ENCODE results near the gene FOXK2. TPM values are rescaled to one million over a fixed set of nuclear protein-coding genes. Genes with fewer than 3 reads are reported as not detected.
A peak's percentile ranks its signal among the peaks of the same experiment; 100 is the strongest.
"Not testable (repeated sequence)": the region's sequence is repeated elsewhere in the genome, so short reads cannot be mapped to it uniquely, and the experiment has no call there.

Gene FOXK2
- total and polyA plus RNA-seq, 5 donors from 2014 or later, result 2.2 to 55.6 (median 4.2) TPM

DNA sequence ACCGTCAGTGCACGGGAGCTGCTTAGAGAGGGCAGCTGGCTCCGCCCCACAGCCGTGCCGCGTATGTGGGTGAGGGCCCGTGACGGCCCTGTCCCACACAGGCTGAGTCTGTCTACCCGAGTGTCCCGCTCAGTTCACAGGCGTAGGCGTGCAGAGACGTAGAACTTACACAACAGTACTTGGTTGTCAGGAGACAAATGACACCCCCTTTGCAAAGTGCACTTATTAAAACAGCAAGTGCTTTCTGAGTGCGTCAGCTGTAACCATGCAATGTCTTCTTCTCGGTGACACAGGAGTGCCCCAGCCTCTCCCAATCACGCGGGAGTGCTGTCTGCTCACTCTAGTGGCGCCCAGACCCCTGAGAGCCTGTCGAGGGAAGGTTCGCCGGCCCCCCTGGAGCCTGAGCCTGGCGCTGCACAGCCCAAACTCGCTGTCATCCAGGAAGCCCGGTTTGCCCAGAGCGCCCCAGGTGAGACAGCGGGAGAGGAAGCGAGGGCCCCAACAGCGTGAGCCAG is 64.2 kb downstream of the FOXK2 start:
- Mint-ChIP-seq H3K4me3 (peak overlapping the region; percentile 38 to 87 (median 81)), H3K4me1 (peaks cover 6 to 10% (median 7%) of the 10 kb centered on the region in 4 donors), H3K27me3 (no peaks in the 10 kb centered on the region), H3K27ac (peak overlapping the region in 1 of 3 donors; percentile 90), H3K36me3 (peaks cover 14% of the 10 kb centered on the region), H3K9me3 (peaks cover 0 to 1% (median 0%) of the 10 kb centered on the region in 7 donors)
- no peak overlapping the region for H3K4me3 ChIP-seq (ENCODE audit: low read depth, low read length)
- no peaks in the 10 kb centered on the region for H3K4me1 ChIP-seq (ENCODE audit: control insufficient read depth, insufficient read depth, low read length, poor library complexity, severe bottlenecking)
- H3K27me3 ChIP-seq (ENCODE audit: control insufficient read depth, insufficient read depth, low read length), result no peaks in the 10 kb centered on the region
- H3K9me3 ChIP-seq (ENCODE audit: control insufficient read depth in 2 of 2, low read length in 2 of 2), result no peaks in the 10 kb centered on the region
- ATAC-seq (ENCODE audit: low read depth in 2 of 2) (peak; percentile 31 to 40), DNase-seq (no peak)
- H3K36me3 ChIP-seq (ENCODE audit: control insufficient read depth, insufficient read depth, low read length), result peaks cover 29% of the 10 kb centered on the region
- H3K27ac ChIP-seq (ENCODE audit: insufficient read depth, low read length, poor library complexity, severe bottlenecking), result peak overlapping the region; percentile 41

DNA sequence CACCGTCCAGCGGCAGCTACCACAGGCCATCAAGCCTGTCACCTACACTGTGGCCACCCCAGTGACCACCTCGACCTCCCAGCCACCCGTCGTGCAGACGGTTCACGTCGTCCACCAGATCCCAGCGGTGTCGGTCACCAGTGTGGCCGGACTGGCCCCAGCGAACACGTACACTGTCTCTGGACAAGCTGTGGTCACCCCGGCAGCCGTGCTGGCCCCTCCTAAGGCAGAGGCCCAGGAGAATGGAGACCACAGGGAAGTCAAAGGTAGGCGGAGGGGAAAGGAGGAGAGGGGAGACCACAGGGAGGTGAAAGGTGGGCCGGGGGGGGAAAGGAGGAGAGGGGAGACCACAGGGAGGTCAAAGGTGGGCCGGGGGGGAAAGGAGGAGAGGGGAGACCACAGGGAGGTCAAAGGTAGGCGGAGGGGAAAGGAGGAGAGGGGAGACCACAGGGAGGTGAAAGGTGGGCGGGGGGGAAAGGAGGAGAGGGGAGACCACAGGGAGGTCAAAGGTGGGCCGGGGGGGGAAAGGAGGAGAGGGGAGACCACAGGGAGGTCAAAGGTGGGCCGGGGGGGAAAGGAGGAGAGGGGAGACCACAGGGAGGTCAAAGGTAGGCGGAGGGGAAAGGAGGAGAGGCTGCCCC is 66.5 kb downstream of the FOXK2 start:
- H3K27ac Mint-ChIP-seq, result peak overlapping the region in 2 of 3 donors; percentile 62 to 82
- peaks cover 27% of the 10 kb centered on the region for H3K36me3 ChIP-seq (ENCODE audit: control insufficient read depth, insufficient read depth, low read length)
- peak overlapping the region; percentile 50 for H3K27ac ChIP-seq (ENCODE audit: insufficient read depth, low read length, poor library complexity, severe bottlenecking)
- H3K4me3 ChIP-seq (ENCODE audit: low read depth, low read length); H3K4me3 Mint-ChIP-seq; H3K9me3 ChIP-seq (ENCODE audit: control insufficient read depth in 2 of 2, low read length in 2 of 2); H3K4me1 ChIP-seq (ENCODE audit: control insufficient read depth, insufficient read depth, low read length, poor library complexity, severe bottlenecking); H3K27me3 Mint-ChIP-seq; H3K27me3 ChIP-seq (ENCODE audit: control insufficient read depth, insufficient read depth, low read length); ATAC-seq (ENCODE audit: low read depth in 2 of 2); H3K9me3 Mint-ChIP-seq: not testable (repeated sequence)
- peak in 1 of 3 donors; percentile 45 for DNase-seq
- peaks cover 14% of the 10 kb centered on the region for H3K36me3 Mint-ChIP-seq
- H3K4me1 Mint-ChIP-seq, result peaks cover 4 to 12% (median 9%) of the 10 kb centered on the region in 4 donors

DNA sequence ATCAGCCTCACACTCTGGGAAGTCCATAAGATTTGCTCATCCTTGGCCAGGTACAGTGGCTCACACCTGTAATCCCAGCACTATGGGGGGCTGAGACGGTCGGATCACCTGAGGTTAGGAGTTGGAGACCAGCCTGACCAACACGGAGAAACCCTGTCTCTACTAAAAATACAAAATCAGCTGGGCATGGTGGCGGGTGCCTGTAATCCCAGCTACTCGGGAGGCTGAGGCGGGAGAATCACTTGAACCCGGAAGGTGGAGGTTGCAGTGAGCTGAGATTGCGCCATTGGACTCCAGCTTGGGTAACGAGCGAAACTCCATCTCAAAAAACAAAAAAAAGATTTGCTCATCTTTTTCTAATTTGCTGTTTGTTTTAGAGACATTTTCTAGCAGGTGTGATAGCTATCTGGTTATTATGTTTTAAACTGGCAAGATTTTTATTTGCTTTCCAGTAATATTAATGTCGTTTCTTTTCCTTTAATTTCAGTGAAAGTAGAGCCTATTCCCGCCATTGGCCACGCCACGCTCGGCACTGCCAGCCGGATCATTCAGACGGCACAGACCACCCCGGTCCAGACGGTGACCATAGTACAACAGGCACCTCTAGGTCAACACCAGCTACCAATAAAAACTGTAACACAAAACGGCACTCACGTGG is 67.2 kb downstream of the FOXK2 start:
- peak overlapping the region in 2 of 3 donors; percentile 49 to 77 for H3K27ac Mint-ChIP-seq
- H3K4me3 Mint-ChIP-seq, result no peak overlapping the region
- H3K4me3 ChIP-seq (ENCODE audit: low read depth, low read length), result no peak overlapping the region
- no peaks in the 10 kb centered on the region for H3K27me3 ChIP-seq (ENCODE audit: control insufficient read depth, insufficient read depth, low read length)
- no peaks in the 10 kb centered on the region for H3K27me3 Mint-ChIP-seq
- no peaks in the 10 kb centered on the region for H3K4me1 ChIP-seq (ENCODE audit: control insufficient read depth, insufficient read depth, low read length, poor library complexity, severe bottlenecking)
- peak overlapping the region; percentile 50 for H3K27ac ChIP-seq (ENCODE audit: insufficient read depth, low read length, poor library complexity, severe bottlenecking)
- H3K4me1 Mint-ChIP-seq, result peaks cover 6 to 12% (median 10%) of the 10 kb centered on the region in 4 donors
- no peak for ATAC-seq (ENCODE audit: low read depth in 2 of 2)
- H3K9me3 Mint-ChIP-seq, result peaks cover 0 to 1% (median 0%) of the 10 kb centered on the region in 7 donors
- H3K36me3 Mint-ChIP-seq, result peaks cover 14% of the 10 kb centered on the region
- H3K36me3 ChIP-seq (ENCODE audit: control insufficient read depth, insufficient read depth, low read length), result peaks cover 27% of the 10 kb centered on the region
- DNase-seq, result no peak
- no peaks in the 10 kb centered on the region for H3K9me3 ChIP-seq (ENCODE audit: control insufficient read depth in 2 of 2, low read length in 2 of 2)

DNA sequence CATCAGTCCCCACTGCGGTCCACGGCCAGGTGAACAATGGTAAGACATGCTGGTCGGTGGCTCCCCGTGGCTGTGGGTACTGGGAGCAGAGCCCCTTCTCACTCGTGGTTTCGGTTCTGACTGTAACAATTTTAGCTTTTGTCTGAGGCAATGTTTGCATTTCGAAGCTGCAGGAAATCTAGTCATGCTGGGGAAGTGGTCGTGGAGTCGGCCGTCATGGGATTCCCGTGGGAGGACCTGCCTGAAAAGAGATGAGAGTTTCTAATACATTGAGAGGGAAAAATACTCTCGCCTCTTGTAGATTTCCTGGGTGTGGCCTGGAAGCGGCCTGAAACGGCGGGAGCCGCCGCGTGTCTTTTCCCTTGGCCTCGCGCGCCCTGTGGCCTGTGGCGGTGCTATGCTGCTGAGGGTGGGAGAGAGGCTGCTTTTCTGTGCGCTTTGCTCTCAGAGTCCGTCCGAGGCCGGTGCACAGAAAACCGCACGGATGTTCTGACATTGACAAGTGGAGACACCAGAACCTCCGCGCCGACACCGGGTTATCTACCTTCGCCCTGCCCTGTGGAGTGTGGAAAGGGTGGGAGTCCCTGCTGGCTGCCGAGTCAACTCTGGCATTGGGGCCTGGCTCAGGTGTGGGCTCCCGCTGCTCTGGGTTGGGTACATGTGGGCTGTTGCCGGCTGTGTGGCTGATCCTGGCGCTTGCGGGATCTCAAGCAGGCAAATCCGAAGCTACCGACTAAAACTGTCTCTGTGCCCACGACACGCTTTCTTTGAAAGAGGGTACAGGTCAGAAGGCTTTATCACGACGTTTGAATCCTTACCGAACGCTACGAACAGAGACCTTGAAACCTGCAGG is 67.9 kb downstream of the FOXK2 start:
- H3K4me1 ChIP-seq (ENCODE audit: control insufficient read depth, insufficient read depth, low read length, poor library complexity, severe bottlenecking), result peaks cover 5% of the 10 kb centered on the region
- H3K27me3 ChIP-seq (ENCODE audit: control insufficient read depth, insufficient read depth, low read length), result no peaks in the 10 kb centered on the region
- H3K4me3 ChIP-seq (ENCODE audit: low read depth, low read length), result no peak overlapping the region
- Mint-ChIP-seq H3K9me3 (peaks cover 0 to 1% (median 0%) of the 10 kb centered on the region in 7 donors), H3K4me1 (peaks cover 11 to 18% (median 14%) of the 10 kb centered on the region in 4 donors), H3K27ac (peak overlapping the region in 2 of 3 donors; percentile 49 to 63), H3K4me3 (no peak overlapping the region), H3K27me3 (no peaks in the 10 kb centered on the region), H3K36me3 (peaks cover 14% of the 10 kb centered on the region)
- no peak for ATAC-seq (ENCODE audit: low read depth in 2 of 2)
- no peak overlapping the region for H3K27ac ChIP-seq (ENCODE audit: insufficient read depth, low read length, poor library complexity, severe bottlenecking)
- DNase-seq, result no peak
- H3K36me3 ChIP-seq (ENCODE audit: control insufficient read depth, insufficient read depth, low read length), result peaks cover 22% of the 10 kb centered on the region
- no peaks in the 10 kb centered on the region for H3K9me3 ChIP-seq (ENCODE audit: control insufficient read depth in 2 of 2, low read length in 2 of 2)

DNA sequence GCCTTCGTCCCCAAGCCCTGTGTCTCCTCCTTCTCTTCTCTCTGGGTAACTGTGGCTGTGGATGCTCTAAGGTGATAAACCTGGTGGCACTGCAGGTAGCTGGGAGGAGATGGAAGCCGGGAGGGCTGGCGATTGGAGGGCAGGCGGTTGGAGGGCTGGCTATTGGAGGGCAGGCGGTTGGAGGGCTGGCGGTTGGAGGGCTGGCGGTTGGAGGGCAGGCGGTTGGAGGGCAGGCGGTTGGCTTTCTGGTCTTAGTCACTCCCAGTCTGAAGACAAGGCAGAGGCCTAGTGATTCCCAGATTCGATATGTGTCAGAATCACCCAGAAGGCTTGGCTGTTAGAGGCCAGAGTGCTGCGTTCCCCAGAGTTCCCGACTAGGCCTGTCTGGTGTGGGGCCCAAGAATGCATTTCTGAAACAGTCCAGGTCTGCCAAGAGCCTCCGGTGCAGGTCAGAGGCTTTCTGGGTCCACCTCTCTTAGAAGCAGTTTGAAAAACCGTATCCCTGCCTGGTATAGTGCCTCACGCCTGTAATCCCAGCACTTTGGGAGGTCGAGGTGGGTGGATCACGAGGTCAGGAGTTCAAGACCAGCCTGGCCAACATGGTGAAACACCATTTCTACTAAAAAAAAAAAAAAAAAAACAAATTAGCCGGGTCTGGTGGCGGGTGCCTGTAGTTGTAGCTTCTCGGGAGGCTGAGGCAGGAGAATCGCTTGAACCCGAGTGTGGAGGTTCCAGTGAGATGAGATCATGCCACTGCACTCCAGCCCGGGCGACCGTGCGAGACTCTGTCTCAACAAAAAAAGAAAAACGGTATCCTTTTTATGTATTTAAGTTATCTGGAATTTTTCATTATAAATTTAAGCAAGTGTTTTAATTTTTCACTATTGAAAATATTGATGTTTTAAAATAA is 69.0 kb downstream of the FOXK2 start:
- Histone ChIP-seq H3K36me3 (ENCODE audit: control insufficient read depth, insufficient read depth, low read length) (peaks cover 17% of the 10 kb centered on the region), H3K4me3 (ENCODE audit: low read depth, low read length) (no peak overlapping the region), H3K27me3 (ENCODE audit: control insufficient read depth, insufficient read depth, low read length) (no peaks in the 10 kb centered on the region), H3K4me1 (ENCODE audit: control insufficient read depth, insufficient read depth, low read length, poor library complexity, severe bottlenecking) (peaks cover 15% of the 10 kb centered on the region), H3K9me3 (ENCODE audit: control insufficient read depth in 2 of 2, low read length in 2 of 2) (no peaks in the 10 kb centered on the region), H3K27ac (ENCODE audit: insufficient read depth, low read length, poor library complexity, severe bottlenecking) (no peak overlapping the region)
- Mint-ChIP-seq H3K27me3 (no peaks in the 10 kb centered on the region), H3K36me3 (peaks cover 14% of the 10 kb centered on the region), H3K9me3 (peaks cover 0 to 1% (median 0%) of the 10 kb centered on the region in 7 donors), H3K27ac (no peak overlapping the region), H3K4me1 (peaks cover 11 to 26% (median 20%) of the 10 kb centered on the region in 4 donors), H3K4me3 (no peak overlapping the region)
- ATAC-seq (ENCODE audit: low read depth in 2 of 2) (no peak), DNase-seq (no peak)

DNA sequence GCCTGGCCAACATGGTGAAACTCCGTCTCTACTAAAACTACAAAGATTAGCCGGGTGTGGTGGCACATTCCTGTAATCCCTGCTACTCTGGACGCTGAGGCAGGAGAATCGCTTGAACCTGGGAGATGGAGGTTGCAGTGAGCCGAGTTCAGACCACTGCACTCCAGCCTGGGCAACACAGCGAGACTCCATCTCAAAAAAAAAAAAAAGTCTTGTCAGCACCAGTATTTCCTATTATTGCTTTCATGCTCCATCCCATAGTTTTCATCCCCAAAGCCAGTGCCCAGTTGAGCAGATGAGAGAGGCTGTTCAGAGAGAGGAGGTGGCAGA is 70.3 kb downstream of the FOXK2 start:
- DNase-seq, result no peak
- no peak overlapping the region for H3K4me3 Mint-ChIP-seq
- no peaks in the 10 kb centered on the region for H3K27me3 Mint-ChIP-seq
- peaks cover 28% of the 10 kb centered on the region for H3K4me1 ChIP-seq (ENCODE audit: control insufficient read depth, insufficient read depth, low read length, poor library complexity, severe bottlenecking)
- H3K9me3 ChIP-seq (ENCODE audit: control insufficient read depth in 2 of 2, low read length in 2 of 2), result no peaks in the 10 kb centered on the region
- peaks cover 14% of the 10 kb centered on the region for H3K36me3 ChIP-seq (ENCODE audit: control insufficient read depth, insufficient read depth, low read length)
- no peaks in the 10 kb centered on the region for H3K27me3 ChIP-seq (ENCODE audit: control insufficient read depth, insufficient read depth, low read length)
- H3K4me1 Mint-ChIP-seq, result peaks cover 5 to 32% (median 25%) of the 10 kb centered on the region in 4 donors
- H3K4me3 ChIP-seq (ENCODE audit: low read depth, low read length), result no peak overlapping the region
- peak overlapping the region in 2 of 3 donors; percentile 36 to 43 for H3K27ac Mint-ChIP-seq
- peaks cover 0 to 1% (median 0%) of the 10 kb centered on the region in 7 donors for H3K9me3 Mint-ChIP-seq
- H3K27ac ChIP-seq (ENCODE audit: insufficient read depth, low read length, poor library complexity, severe bottlenecking), result no peak overlapping the region
- H3K36me3 Mint-ChIP-seq, result peaks cover 14% of the 10 kb centered on the region
- ATAC-seq (ENCODE audit: low read depth in 2 of 2), result no peak

DNA sequence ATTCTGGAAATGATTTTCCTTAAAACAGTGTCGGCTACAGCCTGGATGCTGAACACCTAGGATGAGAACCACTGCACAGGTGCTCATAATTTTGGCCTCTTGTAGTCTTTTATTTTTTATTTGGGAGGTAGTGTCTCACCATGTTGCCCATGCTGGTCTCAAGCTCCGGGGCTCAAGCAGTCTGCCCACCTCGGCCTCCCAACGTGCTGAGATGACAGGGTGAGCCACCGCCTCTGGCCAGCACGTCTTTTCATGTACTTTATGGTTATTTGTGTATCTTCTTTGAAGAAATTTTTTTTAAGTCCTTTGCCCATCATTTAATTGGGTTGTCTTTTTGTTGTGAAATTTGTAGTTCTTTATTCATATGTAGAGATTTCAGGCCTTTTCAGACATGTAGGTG is 70.7 kb downstream of the FOXK2 start:
- ATAC-seq (ENCODE audit: low read depth in 2 of 2) (no peak), DNase-seq (no peak)
- H3K27me3 Mint-ChIP-seq, result no peaks in the 10 kb centered on the region
- peaks cover 0 to 1% (median 0%) of the 10 kb centered on the region in 7 donors for H3K9me3 Mint-ChIP-seq
- Histone ChIP-seq H3K36me3 (ENCODE audit: control insufficient read depth, insufficient read depth, low read length) (peaks cover 14% of the 10 kb centered on the region), H3K27ac (ENCODE audit: insufficient read depth, low read length, poor library complexity, severe bottlenecking) (no peak overlapping the region), H3K9me3 (ENCODE audit: control insufficient read depth in 2 of 2, low read length in 2 of 2) (no peaks in the 10 kb centered on the region), H3K27me3 (ENCODE audit: control insufficient read depth, insufficient read depth, low read length) (no peaks in the 10 kb centered on the region), H3K4me1 (ENCODE audit: control insufficient read depth, insufficient read depth, low read length, poor library complexity, severe bottlenecking) (peaks cover 30% of the 10 kb centered on the region), H3K4me3 (ENCODE audit: low read depth, low read length) (no peak overlapping the region)
- H3K36me3 Mint-ChIP-seq, result peaks cover 14% of the 10 kb centered on the region
- peaks cover 5 to 36% (median 27%) of the 10 kb centered on the region in 4 donors for H3K4me1 Mint-ChIP-seq
- H3K4me3 Mint-ChIP-seq, result no peak overlapping the region
- H3K27ac Mint-ChIP-seq, result peak overlapping the region in 2 of 3 donors; percentile 44 to 93

Data from CD4-positive, CD25-positive, alpha-beta regulatory T cell (primary cell).